ENCODE measurements around the gene ZC3H10.

ZC3H10 gene

GRCh38 chr12:56158926-56159461, 40.9 kb downstream of the ZC3H10 start:
- peaks cover 46% of the 10 kb centered on the region for H3K36me3 ChIP-seq (ENCODE audit: insufficient read depth, low read length)
- H3K4me3 ChIP-seq (ENCODE audit: low read depth in 1 of 2, low read length in 2 of 2) = peak overlapping the region; percentile 86 to 99

GRCh38 chr12:56159482-56160192, 41.6 kb downstream of the ZC3H10 start:
- peak overlapping the region; percentile 86 to 99 for H3K4me3 ChIP-seq (ENCODE audit: low read depth in 1 of 2, low read length in 2 of 2)
- H3K9me3 ChIP-seq (ENCODE audit: low read length) = no peaks in the 10 kb centered on the region
- H3K4me1 ChIP-seq (ENCODE audit: insufficient read depth, low read length) = peaks cover 36% of the 10 kb centered on the region
- peak overlapping the region; percentile 100 for H3K9ac ChIP-seq (ENCODE audit: low read length)
- H3K36me3 ChIP-seq (ENCODE audit: insufficient read depth, low read length) = peaks cover 46% of the 10 kb centered on the region
- no peaks in the 10 kb centered on the region for H3K27me3 ChIP-seq (ENCODE audit: control insufficient read depth in 1 of 2, insufficient read depth in 2 of 2, low read length in 2 of 2)
- peak overlapping the region; percentile 93 for H3K27ac ChIP-seq (ENCODE audit: low read depth, low read length)

More at GRCh38 chr12:56158926-56159461, 40.9 kb downstream of the ZC3H10 start:
- Histone ChIP-seq H3K27ac (ENCODE audit: low read depth, low read length) (peak overlapping the region; percentile 93), H3K4me1 (ENCODE audit: insufficient read depth, low read length) (peaks cover 36% of the 10 kb centered on the region), H3K9ac (ENCODE audit: low read length) (peak overlapping the region; percentile 100), H3K9me3 (ENCODE audit: low read length) (no peaks in the 10 kb centered on the region), H3K27me3 (ENCODE audit: control insufficient read depth in 1 of 2, insufficient read depth in 2 of 2, low read length in 2 of 2) (no peaks in the 10 kb centered on the region)

- Histone ChIP-seq H3K4me3 (ENCODE audit: low read depth in 1 of 2, low read length in 2 of 2) (peak overlapping the region; percentile 86 to 99), H3K27me3 (ENCODE audit: control insufficient read depth in 1 of 2, insufficient read depth in 2 of 2, low read length in 2 of 2) (no peaks in the 10 kb centered on the region), H3K9me3 (ENCODE audit: low read length) (no peaks in the 10 kb centered on the region), H3K36me3 (ENCODE audit: insufficient read depth, low read length) (peaks cover 50% of the 10 kb centered on the region), H3K4me1 (ENCODE audit: insufficient read depth, low read length) (peaks cover 36% of the 10 kb centered on the region), H3K9ac (ENCODE audit: low read length) (peak overlapping the region; percentile 100), H3K27ac (ENCODE audit: low read depth, low read length) (peak overlapping the region; percentile 93)
Measured at GRCh38 chr12:56160193-56160763, 42.2 kb downstream of the ZC3H10 start.

- peak overlapping the region; percentile 100 for H3K9ac ChIP-seq (ENCODE audit: low read length)
- H3K9me3 ChIP-seq (ENCODE audit: low read length) = no peaks in the 10 kb centered on the region
- H3K4me3 ChIP-seq (ENCODE audit: low read depth in 1 of 2, low read length in 2 of 2) = peak overlapping the region; percentile 86 to 99
- peaks cover 36% of the 10 kb centered on the region for H3K4me1 ChIP-seq (ENCODE audit: insufficient read depth, low read length)
- H3K27me3 ChIP-seq (ENCODE audit: control insufficient read depth in 1 of 2, insufficient read depth in 2 of 2, low read length in 2 of 2) = no peaks in the 10 kb centered on the region
- H3K36me3 ChIP-seq (ENCODE audit: insufficient read depth, low read length) = peaks cover 56% of the 10 kb centered on the region
- H3K27ac ChIP-seq (ENCODE audit: low read depth, low read length) = peak overlapping the region; percentile 93
Measured at GRCh38 chr12:56160894-56161689, 43.0 kb downstream of the ZC3H10 start.

- Histone ChIP-seq H3K9me3 (ENCODE audit: low read length) (no peaks in the 10 kb centered on the region), H3K36me3 (ENCODE audit: insufficient read depth, low read length) (peaks cover 60% of the 10 kb centered on the region), H3K4me3 (ENCODE audit: low read depth in 1 of 2, low read length in 2 of 2) (peak overlapping the region; percentile 86 to 99), H3K9ac (ENCODE audit: low read length) (peak overlapping the region; percentile 100), H3K27ac (ENCODE audit: low read depth, low read length) (peak overlapping the region; percentile 93), H3K4me1 (ENCODE audit: insufficient read depth, low read length) (peaks cover 36% of the 10 kb centered on the region), H3K27me3 (ENCODE audit: control insufficient read depth in 1 of 2, insufficient read depth in 2 of 2, low read length in 2 of 2) (no peaks in the 10 kb centered on the region)
Measured at GRCh38 chr12:56161690-56162351, 43.8 kb downstream of the ZC3H10 start.

GRCh38 chr12:56162468-56163290, 44.6 kb downstream of the ZC3H10 start:
- Histone ChIP-seq H3K4me3 (ENCODE audit: low read depth in 1 of 2, low read length in 2 of 2) (peak overlapping the region in 1 of 2 donors; percentile 14), H3K9ac (ENCODE audit: low read length) (no peak overlapping the region), H3K9me3 (ENCODE audit: low read length) (no peaks in the 10 kb centered on the region), H3K36me3 (ENCODE audit: insufficient read depth, low read length) (peaks cover 65% of the 10 kb centered on the region), H3K4me1 (ENCODE audit: insufficient read depth, low read length) (peaks cover 36% of the 10 kb centered on the region), H3K27ac (ENCODE audit: low read depth, low read length) (peak overlapping the region; percentile 66), H3K27me3 (ENCODE audit: control insufficient read depth in 1 of 2, insufficient read depth in 2 of 2, low read length in 2 of 2) (no peaks in the 10 kb centered on the region)

- peak overlapping the region; percentile 66 for H3K27ac ChIP-seq (ENCODE audit: low read depth, low read length)
- no peak overlapping the region for H3K9ac ChIP-seq (ENCODE audit: low read length)
- H3K9me3 ChIP-seq (ENCODE audit: low read length) = no peaks in the 10 kb centered on the region
- peaks cover 36% of the 10 kb centered on the region for H3K4me1 ChIP-seq (ENCODE audit: insufficient read depth, low read length)
- no peaks in the 10 kb centered on the region for H3K27me3 ChIP-seq (ENCODE audit: control insufficient read depth in 1 of 2, insufficient read depth in 2 of 2, low read length in 2 of 2)
- H3K36me3 ChIP-seq (ENCODE audit: insufficient read depth, low read length) = peaks cover 70% of the 10 kb centered on the region
- H3K4me3 ChIP-seq (ENCODE audit: low read depth in 1 of 2, low read length in 2 of 2) = no peak overlapping the region
Measured at GRCh38 chr12:56163533-56164344, 45.7 kb downstream of the ZC3H10 start.

GRCh38 chr12:56164345-56164729, 46.3 kb downstream of the ZC3H10 start:
- Histone ChIP-seq H3K27ac (ENCODE audit: low read depth, low read length) (peak overlapping the region; percentile 66), H3K9ac (ENCODE audit: low read length) (no peak overlapping the region), H3K27me3 (ENCODE audit: control insufficient read depth in 1 of 2, insufficient read depth in 2 of 2, low read length in 2 of 2) (no peaks in the 10 kb centered on the region), H3K4me3 (ENCODE audit: low read depth in 1 of 2, low read length in 2 of 2) (no peak overlapping the region), H3K9me3 (ENCODE audit: low read length) (no peaks in the 10 kb centered on the region), H3K4me1 (ENCODE audit: insufficient read depth, low read length) (peaks cover 36% of the 10 kb centered on the region), H3K36me3 (ENCODE audit: insufficient read depth, low read length) (peaks cover 74% of the 10 kb centered on the region)

- no peak overlapping the region for H3K27ac ChIP-seq (ENCODE audit: low read depth, low read length)
- no peaks in the 10 kb centered on the region for H3K27me3 ChIP-seq (ENCODE audit: control insufficient read depth in 1 of 2, insufficient read depth in 2 of 2, low read length in 2 of 2)
- no peaks in the 10 kb centered on the region for H3K9me3 ChIP-seq (ENCODE audit: low read length)
- peaks cover 74% of the 10 kb centered on the region for H3K36me3 ChIP-seq (ENCODE audit: insufficient read depth, low read length)
- H3K9ac ChIP-seq (ENCODE audit: low read length) = no peak overlapping the region
- H3K4me1 ChIP-seq (ENCODE audit: insufficient read depth, low read length) = peaks cover 30% of the 10 kb centered on the region
- H3K4me3 ChIP-seq (ENCODE audit: low read depth in 1 of 2, low read length in 2 of 2) = no peak overlapping the region
Measured at GRCh38 chr12:56165369-56165768, 47.3 kb downstream of the ZC3H10 start.

- no peak overlapping the region for H3K9ac ChIP-seq (ENCODE audit: low read length)
- H3K27ac ChIP-seq (ENCODE audit: low read depth, low read length) = no peak overlapping the region
- H3K4me1 ChIP-seq (ENCODE audit: insufficient read depth, low read length) = no peaks in the 10 kb centered on the region
- no peaks in the 10 kb centered on the region for H3K9me3 ChIP-seq (ENCODE audit: low read length)
- no peak overlapping the region for H3K4me3 ChIP-seq (ENCODE audit: low read depth in 1 of 2, low read length in 2 of 2)
- peaks cover 74% of the 10 kb centered on the region for H3K36me3 ChIP-seq (ENCODE audit: insufficient read depth, low read length)
- H3K27me3 ChIP-seq (ENCODE audit: control insufficient read depth in 1 of 2, insufficient read depth in 2 of 2, low read length in 2 of 2) = no peaks in the 10 kb centered on the region
Measured at GRCh38 chr12:56169229-56169759, 51.2 kb downstream of the ZC3H10 start.
